AG04450 (cell line): Measurements from ENCODE around the gene TENT4B. TPM values are rescaled to one million over a fixed set of nuclear protein-coding genes. Genes with fewer than 3 reads are reported as not detected.

Source experiments
- CTCF ChIA-PET: fragments of 300-600, 350-600 bp; formaldehyde crosslinking; extraction: SDS; loops from one replicate; lab custom pipeline; 2022; ENCODE audit warnings: antibody characterized with exemption, inconsistent platforms; lab: Charles Lee
- POLR2A ChIA-PET: fragments of 350-600 bp; formaldehyde crosslinking; extraction: SDS; loops from one replicate; lab custom pipeline; 2021; ENCODE audit warnings: antibody characterized with exemption, inconsistent platforms; lab: Yijun Ruan, JAX
- DNase-seq: peaks from one replicate; pipeline ENCODE4 v3.0.0-alpha.2; 2011; ENCODE audit warnings: low read depth, low spot score
- H3K27ac ChIP-seq: one replicate; pipeline ENCODE4 v1.5.1; 2012; ENCODE audit warnings: low read depth, low read length, control low read depth
- H3K27me3 ChIP-seq: one replicate; pipeline ENCODE4 v1.6.0; 2012; ENCODE audit warnings: low read length; ENCODE audit not compliant: control insufficient read depth, insufficient read depth
- H3K4me3 ChIP-seq: 2 replicates; pipeline ENCODE4 v1.5.1; 2011; ENCODE audit warnings: mild to moderate bottlenecking, low read depth, low read length, control low read depth
- H3K9me3 ChIP-seq: 2 replicates; pipeline ENCODE4 v1.5.1; 2012; ENCODE audit warnings: low read length; ENCODE audit not compliant: control insufficient read depth, insufficient read depth
- polyA plus RNA-seq: library from polyadenylated mRNA; depleted of rRNA; stranded (reverse); fragments of >200 nt; gene quantifications from 2 replicates; pipeline ENCODE4 v1.2.3, GENCODE V29; 2011
- TF ChIP-seq, protein P1 (sequence below): IDR thresholded peaks from 2 replicates; pipeline ENCODE4 v1.5.1; 2011; ENCODE audit warnings: low read depth, low read length, control low read depth, inconsistent platforms

TENT4B gene
- polyA plus RNA-seq, 1 experiment: 8.9 TPM

DNA sequence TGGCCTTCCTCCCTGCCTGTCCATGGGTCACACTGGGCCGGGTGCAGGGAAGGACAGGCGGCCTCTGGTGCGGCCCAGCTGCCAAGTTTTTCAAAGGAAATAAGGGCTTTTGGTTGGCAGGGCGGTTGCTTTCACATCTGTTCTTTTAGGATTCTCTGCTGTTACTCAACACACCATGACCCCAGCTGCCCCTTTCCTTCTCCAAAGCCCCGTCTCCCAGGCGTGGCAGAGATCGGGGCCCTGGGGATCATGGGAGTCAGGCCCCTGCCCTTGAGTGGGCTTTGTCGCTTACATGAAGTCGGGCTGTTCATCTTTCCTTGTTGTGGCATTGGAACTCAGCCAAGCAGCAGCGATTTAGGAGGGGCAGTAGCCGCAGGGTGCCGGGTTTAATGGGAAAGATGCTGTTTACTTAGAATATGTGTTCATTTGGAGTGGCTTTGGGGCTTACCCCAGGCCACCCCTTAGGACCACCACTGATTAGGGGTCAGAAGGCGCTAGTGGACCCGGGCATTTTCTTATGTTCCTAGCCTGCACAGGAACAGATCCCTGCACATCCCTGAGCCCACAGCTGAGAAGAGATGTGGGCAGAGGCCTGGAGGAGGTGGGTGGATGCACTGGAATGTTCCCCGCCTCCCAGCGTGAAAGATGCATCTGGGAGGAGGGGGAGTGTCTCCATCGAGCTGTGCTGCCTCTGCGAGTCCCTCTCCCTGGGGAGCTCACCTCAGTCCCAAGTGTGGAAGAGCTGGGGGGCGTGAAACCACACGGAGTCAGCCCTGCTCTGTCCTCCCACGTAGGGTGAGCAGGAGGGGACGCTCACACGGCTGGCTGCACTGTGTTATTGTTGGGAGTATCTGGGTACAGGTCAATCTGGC, 106.5 kb downstream of the TENT4B start:
- no peak overlapping the region for H3K27ac ChIP-seq
- POLR2A ChIA-PET: no interaction called here
- no peak overlapping the region for H3K4me3 ChIP-seq

DNA sequence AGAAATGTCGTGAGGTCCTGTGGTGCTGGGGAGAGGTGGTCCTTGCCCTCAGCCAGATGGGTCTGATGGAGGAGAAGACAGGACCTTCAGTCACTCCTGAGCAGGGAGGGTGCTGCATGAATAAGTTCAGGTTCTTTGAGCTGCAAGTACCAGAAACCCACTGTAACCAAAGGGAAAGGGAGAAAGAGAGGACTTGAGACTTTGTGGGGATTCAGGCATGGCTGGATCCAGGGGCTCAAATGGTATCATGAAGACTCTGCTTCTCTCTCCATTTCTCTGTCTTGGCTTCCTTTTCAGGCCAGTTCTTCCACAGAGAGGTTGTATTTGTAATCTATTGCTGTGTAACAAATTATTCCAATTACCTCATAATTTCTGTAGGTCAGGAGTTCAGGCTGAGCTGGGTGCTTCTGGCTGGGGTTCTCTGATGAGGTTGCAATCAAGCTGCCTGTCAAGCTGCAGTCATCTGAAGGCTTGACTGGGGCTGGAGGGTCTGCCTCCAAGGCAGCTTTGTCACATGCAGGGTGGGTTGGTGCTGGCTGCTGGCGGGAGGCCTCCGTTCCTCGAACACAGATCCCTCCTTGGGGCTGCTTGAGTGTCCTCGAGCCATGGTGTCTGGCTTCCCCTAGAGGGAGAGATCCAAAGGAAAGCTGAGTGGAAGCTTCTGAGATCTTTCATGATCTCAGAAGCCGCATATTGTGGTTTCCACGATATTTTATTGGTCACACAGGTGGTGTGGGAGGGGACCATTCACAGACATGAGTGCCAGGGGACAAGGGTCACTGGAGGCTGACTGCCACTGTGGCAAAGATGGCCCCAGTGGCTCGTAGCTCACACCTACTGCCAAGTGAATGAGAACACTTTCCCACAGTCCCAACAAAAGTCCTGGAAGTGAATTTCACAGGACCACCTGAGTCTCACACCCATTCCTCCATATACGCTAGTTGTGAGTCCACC, 107.4 kb downstream of the TENT4B start:
- Histone ChIP-seq H3K4me3 (no peak overlapping the region), H3K27ac (no peak overlapping the region), H3K9me3 (peaks cover 8% of the 10 kb centered on the region), H3K27me3 (peaks cover 10% of the 10 kb centered on the region)
- CTCF ChIA-PET: interaction anchor here (0.5 kb wide), 1 partner anchor 20 kb away, joined by 3 read pairs; no protein-coding TSS in a partner anchor
- TF ChIP-seq, protein P1, sequence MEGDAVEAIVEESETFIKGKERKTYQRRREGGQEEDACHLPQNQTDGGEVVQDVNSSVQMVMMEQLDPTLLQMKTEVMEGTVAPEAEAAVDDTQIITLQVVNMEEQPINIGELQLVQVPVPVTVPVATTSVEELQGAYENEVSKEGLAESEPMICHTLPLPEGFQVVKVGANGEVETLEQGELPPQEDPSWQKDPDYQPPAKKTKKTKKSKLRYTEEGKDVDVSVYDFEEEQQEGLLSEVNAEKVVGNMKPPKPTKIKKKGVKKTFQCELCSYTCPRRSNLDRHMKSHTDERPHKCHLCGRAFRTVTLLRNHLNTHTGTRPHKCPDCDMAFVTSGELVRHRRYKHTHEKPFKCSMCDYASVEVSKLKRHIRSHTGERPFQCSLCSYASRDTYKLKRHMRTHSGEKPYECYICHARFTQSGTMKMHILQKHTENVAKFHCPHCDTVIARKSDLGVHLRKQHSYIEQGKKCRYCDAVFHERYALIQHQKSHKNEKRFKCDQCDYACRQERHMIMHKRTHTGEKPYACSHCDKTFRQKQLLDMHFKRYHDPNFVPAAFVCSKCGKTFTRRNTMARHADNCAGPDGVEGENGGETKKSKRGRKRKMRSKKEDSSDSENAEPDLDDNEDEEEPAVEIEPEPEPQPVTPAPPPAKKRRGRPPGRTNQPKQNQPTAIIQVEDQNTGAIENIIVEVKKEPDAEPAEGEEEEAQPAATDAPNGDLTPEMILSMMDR: no peak
- POLR2A ChIA-PET: no interaction called here
- DNase-seq: no peak

More for the DNA sequence above, 106.5 kb downstream of the TENT4B start:
- no peak for DNase-seq
- H3K27me3 ChIP-seq: peaks cover 10% of the 10 kb centered on the region
- TF ChIP-seq, protein P1: no peak
- peaks cover 8% of the 10 kb centered on the region for H3K9me3 ChIP-seq
- CTCF ChIA-PET: no interaction called here

DNA sequence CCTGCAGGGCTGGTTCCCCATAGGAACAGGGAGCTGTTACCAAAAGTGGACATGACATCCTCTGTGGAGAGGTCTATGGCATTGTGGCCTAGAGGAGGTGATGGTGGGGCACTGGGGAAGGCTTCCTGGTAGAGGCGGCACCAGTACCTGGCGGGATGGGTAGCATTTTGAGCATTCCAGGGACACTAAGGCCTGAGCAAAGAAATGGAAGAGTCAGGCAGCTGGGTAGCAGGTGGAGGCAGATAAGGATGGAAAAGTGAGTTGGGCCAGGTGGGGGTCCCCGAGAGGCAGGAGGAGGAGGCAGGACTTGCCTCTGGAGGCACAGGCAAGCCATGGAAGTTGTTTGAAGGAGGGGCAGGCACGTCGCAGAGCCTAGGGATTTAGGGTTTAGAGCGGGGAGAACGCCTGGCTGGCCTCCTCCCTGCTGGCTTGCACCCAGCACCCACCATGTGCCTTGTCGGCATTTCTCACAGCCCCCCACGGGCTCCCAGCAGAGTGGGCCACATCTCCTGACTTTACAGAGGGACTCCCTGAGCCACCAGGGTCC, 108.1 kb downstream of the TENT4B start:
- ChIA-PET POLR2A (no interaction called here), CTCF (no interaction called here)

DNA sequence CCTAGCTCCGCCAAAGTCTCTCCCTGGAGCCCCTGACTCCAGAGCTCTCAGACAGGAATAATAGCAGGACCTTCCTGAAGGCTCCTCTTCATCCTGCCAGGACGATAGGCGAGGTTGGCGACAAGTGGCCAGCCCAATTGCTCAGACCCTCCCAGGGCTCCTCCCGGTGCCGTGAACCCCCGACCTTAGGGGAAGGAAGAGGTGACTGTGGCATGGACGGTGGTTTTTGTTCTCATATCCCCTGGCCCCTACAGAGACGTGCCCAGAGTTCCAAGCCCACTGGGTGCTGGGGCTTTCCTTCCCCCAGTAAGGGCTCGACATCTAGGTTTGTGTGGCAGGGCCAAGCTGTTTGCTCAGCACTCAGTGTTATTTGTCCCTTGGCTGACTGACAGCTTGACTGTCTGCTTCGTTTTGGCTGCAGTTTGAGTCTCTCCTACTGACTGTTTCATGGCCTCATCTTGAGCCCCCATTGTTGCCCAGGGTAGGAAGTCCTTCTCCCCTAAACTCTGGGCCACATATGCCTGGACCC, 108.7 kb downstream of the TENT4B start:
- POLR2A ChIA-PET: no interaction called here
- no peak for DNase-seq
- CTCF ChIA-PET: no interaction called here
- TF ChIP-seq, protein P1: no peak
- Histone ChIP-seq H3K4me3 (no peak overlapping the region), H3K27me3 (peaks cover 4% of the 10 kb centered on the region), H3K27ac (no peak overlapping the region), H3K9me3 (peaks cover 8% of the 10 kb centered on the region)

More for the DNA sequence above, 108.1 kb downstream of the TENT4B start:
- TF ChIP-seq, protein P1: no peak
- no peak overlapping the region for H3K4me3 ChIP-seq
- H3K27ac ChIP-seq: no peak overlapping the region
- H3K27me3 ChIP-seq: peaks cover 7% of the 10 kb centered on the region
- peaks cover 8% of the 10 kb centered on the region for H3K9me3 ChIP-seq
- DNase-seq: no peak
